ENCODE measurements around the gene ASCC3. TPM values are rescaled to one million over a fixed set of nuclear protein-coding genes. Genes with fewer than 3 reads are reported as not detected.

Gene ASCC3
- total RNA-seq, 1 donor: 47.5 TPM

- no peaks in the 10 kb centered on the region for H3K27me3 ChIP-seq (ENCODE audit: insufficient read depth, low read length)
- H3K4me1 ChIP-seq (ENCODE audit: insufficient read depth, low read length): no peaks in the 10 kb centered on the region
- no peak overlapping the region for H3K4me3 ChIP-seq (ENCODE audit: low read length)
- no peaks in the 10 kb centered on the region for H3K9me3 ChIP-seq (ENCODE audit: low read depth, low read length)
These were observed 247.9 kb downstream of the ASCC3 start for GRCh38 chr6:100633096-100633777.

DNA sequence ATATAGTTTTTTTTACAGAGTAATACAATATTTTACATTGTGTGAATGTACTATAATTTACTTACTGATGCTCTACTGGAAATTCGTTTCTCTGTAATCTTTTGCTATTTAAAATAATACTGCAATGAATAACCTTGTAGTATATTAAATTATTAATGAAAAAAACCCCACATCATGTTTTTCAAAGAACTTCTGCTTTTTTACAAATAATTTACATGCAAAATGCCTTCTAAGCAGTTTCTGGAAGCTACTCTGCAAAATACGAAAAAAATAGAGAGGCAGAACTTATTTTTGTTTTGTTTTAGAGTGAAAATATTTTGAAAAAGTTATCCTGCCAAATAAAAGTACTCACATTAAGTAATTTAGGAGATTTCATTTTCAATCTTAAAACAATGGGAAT, 250.6 kb downstream of the ASCC3 start:
- Histone ChIP-seq H3K4me3 (ENCODE audit: low read length) (no peak overlapping the region), H3K4me1 (ENCODE audit: insufficient read depth, low read length) (no peaks in the 10 kb centered on the region), H3K27me3 (ENCODE audit: insufficient read depth, low read length) (no peaks in the 10 kb centered on the region), H3K9me3 (ENCODE audit: low read depth, low read length) (no peaks in the 10 kb centered on the region)

- Histone ChIP-seq H3K27me3 (ENCODE audit: insufficient read depth, low read length) (no peaks in the 10 kb centered on the region), H3K4me3 (ENCODE audit: low read length) (no peak overlapping the region), H3K9me3 (ENCODE audit: low read depth, low read length) (no peaks in the 10 kb centered on the region)
These were observed 253.0 kb downstream of the ASCC3 start for GRCh38 chr6:100627911-100628758.

GRCh38 chr6:100626721-100627120, 254.4 kb downstream of the ASCC3 start:
- no peaks in the 10 kb centered on the region for H3K4me1 ChIP-seq (ENCODE audit: insufficient read depth, low read length)
- no peaks in the 10 kb centered on the region for H3K9me3 ChIP-seq (ENCODE audit: low read depth, low read length)
- no peaks in the 10 kb centered on the region for H3K27me3 ChIP-seq (ENCODE audit: insufficient read depth, low read length)
- H3K4me3 ChIP-seq (ENCODE audit: low read length): no peak overlapping the region

More at GRCh38 chr6:100627911-100628758, 253.0 kb downstream of the ASCC3 start:
- H3K4me1 ChIP-seq (ENCODE audit: insufficient read depth, low read length): no peaks in the 10 kb centered on the region

DNA sequence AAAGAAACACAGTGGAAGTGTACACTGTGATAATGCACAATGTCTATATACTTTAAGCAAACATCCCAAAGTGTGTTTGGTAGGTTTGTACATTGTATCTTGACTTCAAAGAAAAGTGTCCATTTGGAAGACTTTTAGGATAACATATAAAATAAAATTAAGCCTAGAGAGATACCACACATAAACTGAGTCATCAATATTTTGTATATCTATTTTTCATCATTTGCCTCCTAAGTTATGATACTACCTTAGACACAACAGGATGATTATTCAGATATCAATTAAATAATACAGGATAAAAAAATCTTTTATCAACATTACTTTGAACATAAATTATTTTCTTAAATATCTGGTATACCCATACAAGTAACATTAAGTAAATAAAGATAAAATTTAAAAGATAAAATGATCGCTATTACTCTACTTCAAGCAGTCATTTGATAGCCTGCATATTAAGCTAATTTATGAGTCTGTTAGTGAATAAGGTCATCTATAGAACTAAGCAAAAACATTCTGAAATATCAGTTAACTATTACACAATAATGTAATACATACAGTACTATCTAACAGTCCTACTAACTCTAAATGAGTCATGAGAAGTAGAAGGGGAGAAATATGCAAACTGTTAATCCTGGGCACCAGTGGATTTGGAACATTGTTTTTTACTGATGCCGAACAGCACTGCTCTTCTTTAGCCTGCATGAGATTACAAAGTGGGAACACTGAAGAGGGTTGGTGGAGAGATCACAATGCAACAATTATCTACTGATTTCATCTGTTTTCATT, 258.0 kb downstream of the ASCC3 start:
- no peaks in the 10 kb centered on the region for H3K27me3 ChIP-seq (ENCODE audit: insufficient read depth, low read length)
- H3K4me3 ChIP-seq (ENCODE audit: low read length): no peak overlapping the region
- no peaks in the 10 kb centered on the region for H3K4me1 ChIP-seq (ENCODE audit: insufficient read depth, low read length)
- no peaks in the 10 kb centered on the region for H3K9me3 ChIP-seq (ENCODE audit: low read depth, low read length)

DNA sequence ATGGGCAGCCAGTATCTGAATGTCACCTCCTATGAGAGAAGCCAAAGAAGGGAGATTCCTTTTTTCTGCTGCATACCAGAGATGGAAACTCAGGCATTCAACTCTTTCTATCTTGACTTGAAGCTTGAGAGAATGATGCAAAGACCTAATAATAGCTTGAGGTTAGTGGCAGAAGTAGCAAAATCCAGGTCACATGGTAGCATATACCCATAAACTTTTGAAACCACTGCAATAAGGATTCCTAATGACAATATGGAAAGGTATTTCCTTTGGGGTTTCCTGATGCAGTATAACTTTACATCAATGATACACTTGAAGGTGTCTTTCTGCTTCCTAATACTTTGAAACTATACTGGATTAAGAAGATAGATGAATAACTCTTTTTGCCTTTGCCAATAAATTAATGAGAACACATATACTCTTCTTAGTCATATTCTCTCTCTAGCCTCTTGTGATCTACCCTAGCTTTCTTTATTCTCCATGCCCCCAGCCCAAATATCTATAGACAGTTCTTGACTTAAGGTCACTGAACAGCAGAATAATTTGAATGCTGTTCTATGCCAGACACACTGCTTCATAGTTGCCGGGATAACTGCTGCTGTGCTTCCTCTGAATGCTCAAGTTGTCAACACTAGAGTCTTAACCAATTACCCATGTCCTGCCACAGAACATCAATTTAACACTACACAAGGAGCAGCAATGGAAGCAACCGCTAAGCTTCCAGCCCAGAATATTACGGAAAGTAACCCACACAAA, 260.9 kb downstream of the ASCC3 start:
- H3K9me3 ChIP-seq (ENCODE audit: low read depth, low read length): no peaks in the 10 kb centered on the region
- H3K27me3 ChIP-seq (ENCODE audit: insufficient read depth, low read length): no peaks in the 10 kb centered on the region
- H3K4me3 ChIP-seq (ENCODE audit: low read length): no peak overlapping the region
- H3K4me1 ChIP-seq (ENCODE audit: insufficient read depth, low read length): no peaks in the 10 kb centered on the region

- Histone ChIP-seq H3K4me3 (ENCODE audit: low read length) (no peak overlapping the region), H3K27me3 (ENCODE audit: insufficient read depth, low read length) (no peaks in the 10 kb centered on the region), H3K9me3 (ENCODE audit: low read depth, low read length) (no peaks in the 10 kb centered on the region), H3K4me1 (ENCODE audit: insufficient read depth, low read length) (no peaks in the 10 kb centered on the region)
These were observed 262.8 kb downstream of the ASCC3 start for GRCh38 chr6:100618351-100618671.

DNA sequence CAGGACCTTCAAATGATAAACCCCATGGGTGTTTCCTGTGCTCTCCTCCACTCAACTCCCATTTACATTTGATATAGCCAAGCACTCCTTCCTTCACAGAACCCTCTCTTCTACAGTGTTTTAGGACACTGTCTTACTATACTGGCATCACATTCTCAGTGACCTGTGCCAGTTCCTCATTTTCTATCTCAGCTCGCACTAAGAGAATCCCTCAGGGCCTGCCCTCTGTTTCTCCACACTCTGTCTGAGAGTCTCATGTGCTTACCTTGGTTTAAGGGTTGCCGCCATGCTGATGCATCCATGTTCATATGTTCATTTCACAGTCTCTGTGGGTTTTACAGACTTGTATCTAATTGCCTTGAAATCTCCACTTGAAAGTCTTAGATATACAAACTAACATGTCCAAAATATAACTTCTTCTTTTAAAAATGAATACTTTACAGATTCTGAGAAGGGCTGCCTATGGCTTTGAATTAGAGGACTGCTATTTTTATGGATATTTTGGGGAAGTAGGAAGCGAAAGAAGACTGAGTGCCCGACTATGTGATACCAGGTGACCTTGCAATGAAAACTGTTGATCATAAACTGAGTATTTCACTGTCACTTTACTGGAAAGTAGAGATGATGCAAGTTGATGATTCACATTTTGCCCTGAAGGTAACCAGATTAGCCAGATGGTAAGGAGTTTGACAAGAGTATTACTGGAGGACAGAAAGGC, 263.3 kb downstream of the ASCC3 start:
- no peak overlapping the region for H3K4me3 ChIP-seq (ENCODE audit: low read length)
- H3K27me3 ChIP-seq (ENCODE audit: insufficient read depth, low read length): no peaks in the 10 kb centered on the region
- H3K9me3 ChIP-seq (ENCODE audit: low read depth, low read length): no peaks in the 10 kb centered on the region
- H3K4me1 ChIP-seq (ENCODE audit: insufficient read depth, low read length): no peaks in the 10 kb centered on the region

- no peaks in the 10 kb centered on the region for H3K9me3 ChIP-seq (ENCODE audit: low read depth, low read length)
- no peak overlapping the region for H3K4me3 ChIP-seq (ENCODE audit: low read length)
- H3K4me1 ChIP-seq (ENCODE audit: insufficient read depth, low read length): no peaks in the 10 kb centered on the region
- no peaks in the 10 kb centered on the region for H3K27me3 ChIP-seq (ENCODE audit: insufficient read depth, low read length)
These were observed 266.2 kb downstream of the ASCC3 start for GRCh38 chr6:100614933-100615332.

DNA sequence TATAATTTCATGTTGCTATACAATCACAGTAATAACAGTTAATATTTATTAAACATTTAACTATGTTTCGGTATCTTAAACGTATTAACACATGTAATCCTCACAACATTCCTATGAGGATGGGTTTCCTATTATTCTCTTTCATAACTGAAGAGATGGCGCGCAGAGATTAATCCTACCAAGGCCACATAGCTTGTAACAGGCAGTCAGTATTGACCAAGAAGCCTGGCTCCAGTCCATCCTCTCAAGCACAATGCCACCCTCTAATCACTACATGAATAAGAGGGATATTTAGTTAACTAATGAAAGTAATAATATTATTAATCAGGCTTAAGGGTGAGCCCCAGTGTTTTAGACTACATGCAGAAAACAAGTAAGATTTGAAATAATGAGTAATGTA, 266.7 kb downstream of the ASCC3 start:
- Histone ChIP-seq H3K4me1 (ENCODE audit: insufficient read depth, low read length) (no peaks in the 10 kb centered on the region), H3K4me3 (ENCODE audit: low read length) (no peak overlapping the region), H3K9me3 (ENCODE audit: low read depth, low read length) (no peaks in the 10 kb centered on the region)

GRCh38 chr6:100613656-100614055, 267.5 kb downstream of the ASCC3 start:
- Histone ChIP-seq H3K4me3 (ENCODE audit: low read length) (no peak overlapping the region), H3K4me1 (ENCODE audit: insufficient read depth, low read length) (no peaks in the 10 kb centered on the region), H3K27me3 (ENCODE audit: insufficient read depth, low read length) (no peaks in the 10 kb centered on the region), H3K9me3 (ENCODE audit: low read depth, low read length) (no peaks in the 10 kb centered on the region)

More for the DNA sequence above, 266.7 kb downstream of the ASCC3 start:
- H3K27me3 ChIP-seq (ENCODE audit: insufficient read depth, low read length): no peaks in the 10 kb centered on the region

DNA sequence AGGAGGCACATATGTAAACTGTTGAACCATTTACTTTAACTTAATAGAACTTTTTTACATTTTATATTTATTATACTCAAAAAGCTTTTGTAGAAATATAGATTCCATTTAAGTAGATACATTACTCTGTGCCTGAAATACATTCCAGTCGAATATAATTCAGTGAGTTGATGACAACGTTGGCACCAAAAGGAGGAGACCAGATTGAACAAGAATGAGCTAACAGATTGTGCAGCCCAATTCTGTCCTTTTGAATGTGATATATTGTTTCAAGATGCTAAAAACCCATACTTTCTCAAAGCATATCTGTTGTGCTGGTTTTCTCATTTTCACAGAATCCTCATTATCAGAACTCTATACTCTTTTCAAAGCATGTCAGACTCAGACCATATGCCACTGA, 269.0 kb downstream of the ASCC3 start:
- Histone ChIP-seq H3K4me3 (ENCODE audit: low read length) (no peak overlapping the region), H3K4me1 (ENCODE audit: insufficient read depth, low read length) (no peaks in the 10 kb centered on the region), H3K9me3 (ENCODE audit: low read depth, low read length) (no peaks in the 10 kb centered on the region), H3K27me3 (ENCODE audit: insufficient read depth, low read length) (no peaks in the 10 kb centered on the region)

DNA sequence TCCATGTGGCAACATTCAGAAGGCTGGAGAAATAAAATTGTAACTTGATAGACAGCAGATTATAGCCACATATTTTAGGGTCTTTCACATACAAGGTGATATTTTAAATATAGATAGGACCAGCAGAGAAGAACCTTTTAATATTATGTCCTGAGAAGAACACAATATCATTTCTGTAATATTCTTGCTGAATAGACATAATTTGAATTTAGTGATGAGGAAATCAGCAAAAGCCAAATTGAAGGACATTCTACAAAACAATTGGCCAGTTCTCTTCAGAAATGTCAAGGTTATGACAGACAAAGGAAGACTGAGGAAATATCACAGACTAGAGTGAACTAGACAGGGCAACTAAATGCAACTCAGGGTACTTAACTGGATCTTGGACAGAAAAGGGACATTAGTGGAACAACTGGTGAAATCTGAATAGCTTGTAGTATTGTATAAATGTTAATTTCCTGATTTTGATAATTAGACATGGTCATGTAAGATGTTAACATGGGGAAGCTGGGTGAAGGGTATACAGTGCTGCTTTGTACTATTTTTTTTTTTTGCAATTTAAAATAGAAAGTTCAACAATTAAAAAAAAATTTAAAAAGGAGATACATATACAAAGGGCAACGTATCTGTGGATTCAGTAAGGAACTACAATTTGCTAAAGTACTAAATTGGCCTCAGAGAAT, 281.9 kb downstream of the ASCC3 start:
- Histone ChIP-seq H3K27me3 (ENCODE audit: insufficient read depth, low read length) (no peaks in the 10 kb centered on the region), H3K4me1 (ENCODE audit: insufficient read depth, low read length) (no peaks in the 10 kb centered on the region), H3K4me3 (ENCODE audit: low read length) (no peak overlapping the region), H3K9me3 (ENCODE audit: low read depth, low read length) (no peaks in the 10 kb centered on the region)

GRCh38 chr6:100595456-100595855, 285.7 kb downstream of the ASCC3 start:
- Histone ChIP-seq H3K9me3 (ENCODE audit: low read depth, low read length) (no peaks in the 10 kb centered on the region), H3K27me3 (ENCODE audit: insufficient read depth, low read length) (no peaks in the 10 kb centered on the region), H3K4me1 (ENCODE audit: insufficient read depth, low read length) (no peaks in the 10 kb centered on the region), H3K4me3 (ENCODE audit: low read length) (no peak overlapping the region)
